ENCODE data around the gene GNPDA1.
"Not testable (repeated sequence)": the region's sequence is repeated elsewhere in the genome, so short reads cannot be mapped to it uniquely, and the experiment has no call there.

The GNPDA1 gene

DNA sequence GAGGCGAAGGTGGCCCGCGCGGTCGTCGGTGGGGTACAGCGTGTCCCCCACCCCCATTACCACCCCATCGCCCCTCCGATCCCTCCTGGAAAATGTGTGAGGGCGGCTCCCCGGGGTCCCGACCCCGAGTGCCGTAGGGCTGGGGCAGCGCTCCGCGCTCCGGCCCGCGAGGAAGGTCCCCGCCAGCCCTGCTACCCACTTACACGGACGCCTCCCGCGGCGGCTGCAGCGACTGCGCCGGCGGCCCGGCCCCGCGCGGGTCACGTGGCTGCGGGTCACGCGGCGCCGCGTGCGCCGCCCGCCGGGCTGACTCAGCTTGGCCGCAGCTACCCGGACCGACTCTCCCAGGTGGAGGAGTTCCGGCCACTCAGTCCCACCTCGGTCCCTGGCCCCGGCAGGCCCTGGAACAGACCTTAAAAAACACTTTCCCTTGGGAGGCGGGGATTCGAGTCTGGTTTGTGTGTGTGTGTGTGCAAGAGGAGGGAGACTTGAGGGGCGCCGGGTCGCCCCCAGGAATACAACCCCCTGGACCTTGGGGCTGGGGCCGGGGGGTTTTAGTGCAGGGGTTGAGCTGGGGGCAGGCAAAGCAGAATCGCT, at the start of gene GNPDA1:
Gene GNPDA1, minus strand, starts transcription at position 236 of the 597 bp plus-strand sequence. CDS start 992 bp downstream, outside the sequence.
- DNase-seq = peak; percentile 91

DNA sequence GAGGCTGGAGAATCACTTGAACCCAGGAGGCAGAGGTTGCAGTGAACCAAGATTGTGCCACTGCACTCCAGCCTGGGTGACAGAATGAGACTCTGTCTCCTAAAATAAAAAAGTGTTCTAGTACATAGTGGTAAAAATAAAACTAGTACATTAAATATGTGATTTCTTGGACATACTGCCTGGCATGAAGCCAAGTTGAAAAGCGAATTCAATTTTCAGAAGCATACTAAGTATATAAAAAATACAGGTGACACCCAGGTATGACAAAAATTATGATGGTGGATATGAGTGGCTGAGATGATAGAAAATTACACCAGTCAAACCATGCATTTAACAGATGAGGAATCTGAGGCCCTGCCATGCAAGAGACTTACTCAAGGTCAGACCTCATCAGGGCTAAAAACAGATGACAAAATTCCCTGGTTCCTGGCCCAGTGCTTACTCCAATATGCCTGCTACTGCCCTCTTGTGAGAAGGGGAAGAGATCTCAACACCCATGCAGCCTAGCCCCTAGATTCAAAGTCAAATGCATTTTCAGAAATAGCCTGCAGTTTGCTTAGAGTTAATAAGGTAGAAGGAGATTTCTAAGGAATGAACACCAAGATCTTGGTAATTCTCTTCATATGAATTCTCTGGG, 46.6 kb upstream of the GNPDA1 start:
- no peak for DNase-seq

DNA sequence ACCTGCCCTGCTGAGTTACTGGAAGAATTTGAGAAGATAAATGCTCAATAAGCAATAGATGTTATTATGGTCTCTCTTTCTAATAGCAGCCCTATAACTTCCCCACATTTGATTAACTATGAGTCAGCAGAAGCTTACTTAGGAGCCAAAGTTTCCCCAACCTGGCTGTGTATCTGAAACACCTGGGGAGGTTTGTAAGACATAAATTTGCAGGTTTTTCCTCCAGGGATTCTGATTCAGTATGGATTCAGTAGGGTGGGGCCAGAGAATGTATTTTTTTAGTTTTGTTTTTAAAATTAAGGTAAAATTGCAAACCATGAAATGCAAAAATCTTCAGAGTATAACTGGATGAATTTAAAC, 44.9 kb upstream of the GNPDA1 start:
- no peak for DNase-seq

DNA sequence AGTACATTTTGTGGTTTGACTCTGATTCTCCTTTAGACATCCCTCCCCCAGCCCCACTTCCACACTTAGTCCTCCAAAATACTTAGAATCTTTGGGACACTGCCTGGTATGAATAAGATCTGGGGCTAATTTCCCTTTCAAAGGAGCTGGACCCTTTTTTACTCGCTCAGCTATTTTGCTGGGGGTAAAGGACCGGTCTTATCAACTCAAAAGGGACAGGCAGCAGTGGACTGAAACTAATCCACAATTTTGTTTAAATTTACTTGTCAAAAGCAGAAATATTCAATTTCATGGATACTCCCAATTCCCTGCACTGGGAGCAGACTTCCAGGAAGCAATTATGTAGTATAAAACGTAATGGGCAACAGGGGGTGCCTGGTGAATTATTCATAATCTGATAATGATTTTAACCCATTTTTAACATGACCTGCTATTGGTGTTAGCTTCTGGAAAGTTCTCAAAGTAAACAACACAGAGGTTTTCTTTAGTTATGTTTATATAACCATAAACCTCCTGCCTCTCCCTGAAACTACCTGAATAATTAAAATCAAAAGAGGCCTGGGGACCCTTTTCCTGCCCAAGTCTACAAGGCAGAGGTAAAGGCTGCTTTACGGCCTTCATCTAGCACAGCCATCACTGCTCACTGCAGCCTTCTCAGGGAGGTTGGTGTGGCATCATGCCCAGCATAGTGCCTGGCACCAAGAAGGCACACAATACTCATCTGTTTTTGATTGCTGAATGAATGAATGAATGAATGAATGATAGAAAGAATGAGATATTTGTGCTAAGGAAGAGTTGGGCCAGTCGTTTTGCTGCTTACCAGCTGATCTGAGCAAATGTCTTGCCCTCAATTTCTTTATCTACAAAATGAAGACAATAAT, 44.2 kb upstream of the GNPDA1 start:
- DNase-seq = no peak

DNA sequence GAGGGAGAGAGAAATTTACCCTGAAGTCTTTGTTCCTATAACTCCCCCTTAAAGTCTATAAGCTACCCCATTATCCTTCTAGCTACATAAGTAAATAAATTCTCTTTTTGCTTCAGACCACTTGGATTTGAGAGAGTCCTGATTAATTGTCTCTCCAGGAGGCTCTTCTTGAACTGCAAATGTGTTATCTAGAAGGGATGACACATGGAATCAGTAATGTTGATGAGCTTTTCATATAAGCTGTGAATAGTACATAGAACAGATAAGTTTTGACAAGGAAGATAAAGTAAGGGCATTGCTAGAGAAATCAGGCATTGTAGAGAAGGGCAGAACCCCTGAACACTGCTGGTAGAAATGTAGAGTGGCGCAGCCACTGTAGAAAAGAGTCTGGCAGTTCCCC, 42.5 kb upstream of the GNPDA1 start:
- no peak for DNase-seq

DNA sequence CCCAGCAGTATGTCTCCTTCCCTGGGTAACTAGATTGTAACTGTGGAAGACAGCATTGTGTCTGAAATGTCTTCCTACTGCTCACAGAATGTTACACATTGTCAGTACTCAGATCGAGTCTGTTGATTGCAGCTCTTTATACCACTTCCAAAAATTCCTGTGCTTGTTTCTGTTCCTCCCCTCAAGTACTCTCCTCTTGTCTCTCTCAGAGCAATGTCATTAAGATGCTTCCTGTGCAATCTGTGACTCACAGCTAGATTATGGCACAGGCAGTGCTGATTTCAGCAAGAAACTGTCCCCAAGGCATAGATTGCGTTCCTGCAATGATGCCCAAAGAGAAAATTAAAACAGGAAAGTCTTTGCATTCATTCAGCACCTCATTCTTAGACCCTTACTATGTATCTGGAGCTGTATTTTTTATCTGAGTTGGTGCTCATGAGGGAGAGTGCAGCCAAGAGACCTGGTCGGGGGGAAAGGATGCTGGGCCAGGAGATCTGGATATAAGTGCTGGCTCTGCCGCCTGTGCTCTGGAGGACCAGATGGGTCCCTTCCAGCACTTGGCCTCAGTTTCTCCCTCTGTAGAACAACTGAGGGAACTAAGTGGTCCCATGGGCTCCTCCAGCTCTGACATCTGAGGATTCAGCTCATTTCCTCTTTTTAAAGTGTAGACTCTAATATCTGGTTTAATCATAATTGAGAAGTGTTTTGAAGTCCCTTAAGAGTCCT, 40.8 kb upstream of the GNPDA1 start:
- DNase-seq = no peak

DNA sequence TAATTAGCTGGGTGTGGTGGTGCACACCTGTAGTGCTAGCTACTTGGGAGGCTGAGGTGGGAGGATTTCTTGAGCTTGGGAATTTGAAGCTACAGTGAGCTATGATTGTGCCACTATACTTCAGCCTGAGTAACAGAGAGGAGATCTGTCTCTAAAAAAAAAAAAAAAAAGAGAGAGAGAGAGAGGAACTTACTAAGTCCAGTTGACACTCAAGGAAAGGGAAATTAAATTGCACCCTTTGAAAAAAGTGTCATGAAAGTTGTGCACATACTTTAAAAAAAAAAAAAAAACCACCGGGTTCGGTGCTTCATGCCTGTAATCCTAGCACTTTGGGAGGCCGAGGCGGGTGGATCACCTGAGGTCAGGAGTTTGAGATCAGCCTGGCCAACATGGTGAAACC, 39.2 kb upstream of the GNPDA1 start:
- not testable (repeated sequence) for DNase-seq

DNA sequence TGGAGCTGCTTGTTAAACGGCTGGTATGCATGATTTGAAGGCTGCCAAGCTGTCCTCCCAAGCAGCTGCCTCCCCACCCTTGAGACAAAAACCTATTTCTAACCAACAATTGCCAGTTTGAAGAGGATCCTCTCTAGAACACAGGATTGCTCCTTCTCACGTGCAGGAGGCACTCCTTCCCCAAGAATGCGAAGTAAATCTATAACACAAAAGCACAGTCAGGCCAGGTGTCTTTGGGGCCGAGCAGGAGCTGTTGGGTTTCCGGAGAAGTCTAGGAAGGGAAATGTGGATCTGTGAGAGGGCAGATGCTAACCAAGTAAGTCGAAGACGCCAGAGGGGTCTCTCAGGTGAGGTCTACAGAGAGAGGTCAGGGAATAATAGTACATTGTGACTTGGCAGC, 35.4 kb upstream of the GNPDA1 start:
- DNase-seq = no peak

DNA sequence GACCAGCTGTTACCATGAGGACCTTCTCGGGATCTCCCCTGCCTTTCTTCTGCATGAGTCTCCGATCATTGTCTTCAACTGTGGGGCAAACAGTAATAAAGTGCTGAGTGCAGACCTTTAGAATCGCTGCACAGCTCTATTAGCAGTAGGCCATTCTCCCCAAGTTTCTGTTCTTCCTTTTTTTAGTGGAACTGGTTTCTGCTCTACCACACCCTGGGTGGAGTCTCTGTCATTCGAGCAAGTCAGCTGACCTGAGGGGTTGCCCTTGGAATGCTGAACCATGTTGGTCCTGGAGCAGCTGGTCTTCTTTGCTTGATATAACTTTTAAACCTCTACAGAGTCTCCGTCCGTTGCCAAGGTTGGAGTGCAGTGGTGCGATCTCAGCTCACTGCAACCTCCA, 33.4 kb upstream of the GNPDA1 start:
- no peak for DNase-seq

DNA sequence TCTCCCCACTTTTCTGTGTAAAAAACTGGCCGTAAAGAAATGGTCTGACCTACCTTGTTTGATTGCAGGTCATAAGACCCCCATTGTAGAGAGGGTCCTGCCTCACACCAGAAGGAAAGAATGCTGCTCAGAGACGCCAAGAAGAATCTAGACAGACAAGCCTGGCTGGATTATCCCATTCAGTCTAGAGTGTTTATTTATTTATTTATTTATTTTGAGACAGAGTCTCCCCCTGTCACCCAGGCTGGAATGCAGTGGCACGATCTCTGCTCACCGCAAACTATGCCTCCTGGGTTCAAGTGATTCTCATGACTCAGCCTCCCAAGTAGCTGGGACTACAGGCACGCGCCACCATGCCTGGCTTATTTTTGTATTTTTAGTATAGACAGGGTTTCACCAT, 28.1 kb upstream of the GNPDA1 start:
- DNase-seq = not testable (repeated sequence)

DNA sequence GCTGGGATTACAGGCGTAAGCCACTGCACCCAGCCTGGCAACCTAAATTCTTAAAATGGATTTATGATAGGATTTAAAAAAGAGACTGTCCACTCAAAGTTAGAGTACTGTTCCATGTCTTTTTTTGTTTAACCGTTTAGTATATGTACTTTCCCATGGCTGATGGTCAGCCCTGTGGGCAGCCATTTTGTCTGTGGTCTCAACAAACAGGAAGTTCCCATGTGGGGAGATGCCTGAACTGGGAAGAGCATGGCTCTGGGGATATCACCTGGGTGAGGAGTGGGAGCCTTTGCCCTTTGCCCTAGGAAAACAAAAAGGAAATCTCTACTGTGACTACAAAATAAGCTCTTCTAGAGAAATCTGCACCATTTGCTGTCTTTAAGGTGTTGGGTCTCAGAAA, 27.5 kb upstream of the GNPDA1 start:
- DNase-seq = no peak

DNA sequence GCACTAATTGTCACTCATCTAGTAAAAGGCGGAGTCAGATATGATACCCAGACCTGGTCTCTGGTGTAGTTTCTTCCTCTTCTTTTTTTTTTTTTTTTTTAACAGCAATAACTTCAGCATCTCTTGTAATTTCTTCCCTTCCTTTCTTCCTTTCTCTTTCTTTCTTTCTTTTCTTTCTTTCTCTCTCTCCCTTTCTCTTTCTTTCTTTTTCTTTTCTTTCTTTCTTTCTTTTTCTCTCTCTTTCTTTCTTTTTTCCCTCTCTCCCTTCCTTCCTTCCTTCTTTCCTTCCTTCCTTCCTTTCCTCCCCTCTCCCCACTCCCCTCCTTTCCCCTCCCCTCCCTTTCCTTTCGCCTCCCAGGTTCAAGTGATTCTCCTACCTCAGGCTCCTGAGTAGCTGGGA, 25.9 kb upstream of the GNPDA1 start:
- DNase-seq = no peak

DNA sequence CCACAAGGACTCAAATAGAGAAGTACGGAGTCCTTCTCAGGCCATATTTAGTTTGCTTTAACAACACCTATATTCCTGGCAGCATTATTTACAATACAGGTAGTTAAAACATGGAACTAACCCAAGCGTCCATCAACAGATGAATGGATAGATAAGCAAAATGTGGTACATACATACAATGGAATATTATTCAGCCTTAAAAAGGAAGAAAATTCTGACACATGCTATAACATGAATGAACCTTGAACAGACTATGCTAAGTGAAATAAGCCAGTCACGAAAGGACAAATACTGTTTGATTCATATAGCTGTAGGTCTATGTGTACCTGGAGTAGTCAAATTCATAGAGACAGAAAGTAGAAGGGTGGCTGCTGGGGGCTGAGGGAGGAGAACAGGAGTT, 24.8 kb upstream of the GNPDA1 start:
- not testable (repeated sequence) for DNase-seq

DNA sequence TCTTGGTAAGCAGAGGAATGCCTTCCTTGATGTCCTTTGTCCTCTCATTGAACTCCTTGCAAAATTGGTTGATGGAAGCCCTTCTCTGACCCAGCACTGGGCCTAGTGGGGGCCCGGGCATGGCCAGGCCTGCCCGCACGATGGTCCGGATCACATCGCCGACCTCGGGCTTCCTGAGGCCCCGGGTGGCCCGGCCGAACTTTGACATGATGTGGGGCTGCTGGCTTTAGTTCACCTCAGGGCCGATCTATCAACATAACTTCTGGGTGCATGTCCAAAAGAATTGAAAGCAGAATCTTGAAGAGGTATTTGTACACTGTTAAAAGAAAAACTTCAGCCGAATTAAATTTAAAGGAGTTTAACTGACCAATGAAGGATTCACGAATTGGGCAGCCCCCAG, 24.1 kb upstream of the GNPDA1 start:
- peak; percentile 28 for DNase-seq

DNA sequence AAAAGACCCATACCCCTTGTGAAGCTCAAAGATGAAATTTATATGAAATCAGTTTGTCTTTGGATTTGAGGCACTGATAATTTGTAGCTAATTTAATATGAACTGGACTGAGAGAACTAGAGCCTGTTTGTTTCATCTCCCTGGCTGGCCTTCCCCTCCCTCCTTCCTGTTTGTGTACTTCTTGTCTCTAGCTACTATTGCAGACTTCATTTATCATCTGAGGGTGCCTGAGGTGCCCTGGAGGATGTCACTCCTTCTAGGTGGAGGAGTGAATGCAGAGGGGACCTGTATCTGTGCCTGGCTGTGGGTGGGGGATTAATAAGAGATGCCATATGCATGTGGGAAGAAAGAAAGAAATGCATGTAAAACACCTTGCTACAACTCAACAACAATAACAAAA, 22.2 kb upstream of the GNPDA1 start:
- no peak for DNase-seq

DNA sequence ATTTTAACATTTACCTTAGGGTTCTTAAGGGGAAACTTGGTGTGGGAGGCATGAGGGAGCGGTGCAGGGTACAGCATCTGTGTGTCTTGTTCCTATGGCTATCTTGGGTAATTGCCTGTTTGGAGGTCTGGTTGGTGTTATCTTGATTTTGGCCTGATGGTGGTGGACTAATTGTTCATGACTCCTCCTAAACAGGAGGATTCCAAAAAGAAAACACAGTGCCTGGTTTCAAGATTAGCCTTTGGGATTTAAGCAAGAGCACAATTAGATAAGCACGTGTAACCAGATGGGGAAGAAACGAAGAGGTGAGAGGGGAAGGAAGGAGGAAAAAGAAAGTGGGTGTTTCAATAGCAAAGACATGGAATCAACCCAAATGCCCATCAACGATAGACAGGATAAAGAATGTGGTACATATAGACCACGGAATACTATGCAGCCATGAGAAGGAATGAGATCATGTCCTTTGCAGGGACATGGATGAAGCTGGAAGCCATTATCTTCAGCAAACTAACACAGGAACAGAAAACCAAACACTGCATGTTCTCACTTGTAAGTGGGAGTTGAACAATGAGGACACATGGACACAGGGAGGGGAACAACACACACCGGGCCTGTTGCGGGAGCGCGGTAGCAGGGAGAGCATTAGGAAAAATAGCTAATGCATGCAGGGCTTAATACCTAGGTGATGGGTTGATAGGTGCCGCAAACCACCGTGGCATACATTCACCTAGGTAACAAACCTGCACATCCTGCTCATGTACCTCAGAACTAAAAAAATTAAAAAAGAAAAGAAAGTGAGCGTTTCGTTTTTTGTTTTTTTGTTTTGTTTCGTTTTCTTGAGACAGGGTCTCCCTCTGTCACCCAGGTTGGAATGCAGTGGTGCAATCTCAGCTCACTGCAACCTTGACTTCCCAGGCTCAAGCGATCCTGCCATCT, 21.1 kb upstream of the GNPDA1 start:
- DNase-seq = peak; percentile 19

DNA sequence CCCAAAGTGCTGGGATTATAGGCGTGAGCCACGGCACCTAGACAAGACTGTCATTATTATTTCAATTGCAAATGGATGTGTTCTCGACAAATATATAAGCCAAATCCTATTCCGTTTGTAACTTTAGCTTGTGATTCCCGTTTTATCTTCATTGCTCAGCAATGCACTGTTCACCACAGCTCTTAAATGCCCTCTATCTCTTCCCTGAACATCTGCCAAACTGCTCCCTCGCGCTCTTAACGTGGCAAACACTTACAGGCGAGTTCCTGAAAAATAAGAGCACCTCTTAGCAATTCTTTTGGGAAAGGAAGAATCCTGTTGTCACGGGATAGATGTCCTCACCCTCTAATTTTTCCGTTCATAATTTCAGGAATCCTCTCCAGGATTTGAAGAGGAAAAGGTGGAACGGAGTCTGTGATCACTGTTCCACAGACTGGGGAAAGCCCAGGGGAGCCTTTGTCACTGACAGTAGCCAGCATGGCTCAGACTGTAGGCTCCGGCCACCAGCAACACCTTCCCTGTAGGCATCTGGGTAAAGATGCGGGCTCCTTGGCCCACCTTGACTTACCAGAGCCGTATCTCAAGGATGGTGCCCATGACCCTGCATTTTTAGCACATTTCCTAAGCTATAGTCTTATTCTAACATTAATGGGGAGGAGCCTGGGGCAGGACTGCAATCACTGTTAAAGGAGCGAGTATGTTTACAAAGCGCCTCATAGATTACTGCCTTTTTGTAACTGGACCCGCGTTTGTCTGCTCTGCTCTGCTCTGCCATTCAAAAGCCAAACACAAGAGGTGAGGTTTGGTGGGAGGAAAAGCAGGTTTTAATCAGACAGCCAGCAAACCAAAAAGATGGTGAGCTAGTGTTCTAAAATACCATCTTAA, 20.2 kb upstream of the GNPDA1 start:
- no peak for DNase-seq

DNA sequence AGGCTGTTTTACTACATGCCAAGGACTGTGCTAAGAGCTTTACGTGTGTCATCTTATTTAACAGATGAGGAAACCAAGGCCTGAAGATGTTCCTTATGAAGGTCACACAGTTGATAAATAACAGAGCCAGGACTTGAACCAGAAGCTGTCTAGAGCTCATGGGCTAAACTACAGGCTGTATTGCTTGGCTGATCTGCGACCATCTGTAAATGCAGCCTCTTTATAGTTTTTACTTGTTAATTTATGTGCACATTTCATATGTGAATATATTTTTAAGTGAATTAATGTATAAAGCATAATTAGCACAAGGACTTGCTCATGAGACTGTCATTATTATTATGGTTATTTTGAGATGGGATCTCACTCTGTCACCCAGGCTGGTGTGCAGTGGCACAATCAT, 19.3 kb upstream of the GNPDA1 start:
- no peak for DNase-seq

DNA sequence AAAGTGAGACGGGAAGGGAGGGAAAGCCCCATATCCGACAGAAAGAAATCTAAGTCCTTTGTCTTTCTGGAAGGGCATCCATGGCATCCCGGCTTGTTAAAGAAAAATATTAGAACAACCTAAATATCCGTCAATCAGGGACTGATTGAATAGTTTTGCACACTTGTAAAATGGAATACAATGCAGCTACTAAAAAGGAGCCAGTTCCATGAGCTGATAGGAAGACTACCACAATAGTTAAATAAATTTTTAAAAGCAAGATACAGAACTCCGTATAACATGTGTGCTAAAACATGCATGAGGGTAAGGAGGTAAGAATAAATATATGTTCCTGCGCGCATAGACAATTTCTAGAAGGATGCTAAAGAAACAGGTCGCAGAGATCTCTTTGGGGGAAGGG, 12.8 kb upstream of the GNPDA1 start:
- peak; percentile 31 for DNase-seq

DNA sequence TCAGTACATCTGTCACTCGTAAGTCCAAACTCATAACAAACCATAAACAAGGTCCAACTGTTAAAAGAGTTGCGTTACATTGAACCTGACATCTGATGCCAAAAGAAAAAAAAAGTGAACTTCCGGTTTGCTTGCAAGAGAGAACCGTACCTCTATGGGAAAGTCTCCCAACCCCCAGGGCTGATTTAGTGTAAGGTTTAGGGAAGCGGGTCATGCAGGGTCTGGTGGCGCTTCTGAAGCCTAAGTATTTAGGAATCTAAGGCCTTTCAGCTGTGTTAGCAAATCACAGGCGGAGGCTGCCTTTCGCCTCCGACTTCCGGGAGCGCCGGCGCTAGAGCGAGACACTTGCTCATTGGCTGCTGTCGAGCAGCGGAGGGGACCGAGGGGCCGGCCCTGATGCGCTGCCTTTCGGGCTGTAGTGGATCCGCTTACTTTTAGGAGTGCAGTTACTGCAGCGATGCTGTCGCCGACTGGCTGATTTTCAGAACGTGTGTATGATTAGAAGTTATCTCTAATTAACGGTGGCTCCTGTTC, 12.0 kb upstream of the GNPDA1 start:
- peak; percentile 94 for DNase-seq

DNA sequence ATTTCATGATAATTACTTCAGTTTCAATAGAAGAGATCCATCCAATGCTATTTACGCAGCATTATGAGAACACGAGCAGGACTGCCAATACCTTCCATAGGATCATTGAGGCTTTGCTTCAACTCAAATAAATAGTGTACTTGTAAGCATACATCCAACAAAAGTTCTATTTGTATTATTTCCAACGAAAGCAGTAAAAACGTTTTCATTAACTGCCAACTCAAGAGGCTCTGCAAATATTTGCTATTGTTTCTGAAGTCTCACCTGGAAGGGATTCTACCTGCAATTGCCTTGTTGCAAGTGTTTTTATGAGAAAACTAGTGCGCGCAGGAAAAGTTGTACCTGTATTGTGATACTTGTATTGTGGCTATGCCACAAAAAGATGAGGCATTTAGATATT, 11.0 kb upstream of the GNPDA1 start:
- DNase-seq = no peak
